Nephron (organoid): Measurements from ENCODE around the gene DLGAP4.
"Not testable (repeated sequence)": the region's sequence is repeated elsewhere in the genome, so short reads cannot be mapped to it uniquely, and the experiment has no call there.

Experiments
- H3K27ac Mint-ChIP-seq, 3 experiments: 2 replicates each; pipeline ENCODE4 v1.8.0; 2020; ENCODE audit warnings: mixed read lengths in 3 of 3, mild to moderate bottlenecking in 2 of 3, moderate library complexity in 1 of 3
- H3K27me3 Mint-ChIP-seq: 2 replicates; pipeline ENCODE4 v1.8.0; 2021; ENCODE audit warnings: low read depth, mild to moderate bottlenecking, moderate library complexity, mixed read lengths
- H3K36me3 Mint-ChIP-seq: 2 replicates; pipeline ENCODE4 v1.8.0; 2020; ENCODE audit warnings: low read depth, mixed read lengths
- H3K4me1 Mint-ChIP-seq: 2 replicates; pipeline ENCODE4 v1.8.0; 2020; ENCODE audit warnings: mixed read lengths
- H3K4me3 Mint-ChIP-seq, 3 experiments: 2 replicates each; pipeline ENCODE4 v1.8.0; 2020; ENCODE audit warnings: mild to moderate bottlenecking in 3 of 3, mixed read lengths in 3 of 3, moderate library complexity in 2 of 3
- H3K9me3 Mint-ChIP-seq: 2 replicates; pipeline ENCODE4 v1.8.0; 2020; ENCODE audit warnings: mixed read lengths
- CTCF ChIP-seq, 3 experiments: fragments of 200-600 bp; sonication (generic); IDR thresholded peaks; one replicate each; pipeline ENCODE4 v1.5.0; 2021; ENCODE audit warnings: antibody characterized with exemption in 3 of 3; ENCODE audit not compliant: unreplicated experiment in 3 of 3

DLGAP4 gene

GRCh38 chr20:36377348-36378326 is 71.5 kb downstream of the DLGAP4 start:
- H3K27me3 Mint-ChIP-seq = peaks cover 57% of the 10 kb centered on the region
- no peaks in the 10 kb centered on the region for H3K4me1 Mint-ChIP-seq
- no peak overlapping the region for H3K27ac Mint-ChIP-seq
- TF ChIP-seq CTCF (IDR thresholded peaks at IDR 0.05; ENCODE audit: unreplicated experiment in 3 of 3) = no peak
- no peaks in the 10 kb centered on the region for H3K9me3 Mint-ChIP-seq
- H3K36me3 Mint-ChIP-seq = no peaks in the 10 kb centered on the region
- no peak overlapping the region for H3K4me3 Mint-ChIP-seq

DNA sequence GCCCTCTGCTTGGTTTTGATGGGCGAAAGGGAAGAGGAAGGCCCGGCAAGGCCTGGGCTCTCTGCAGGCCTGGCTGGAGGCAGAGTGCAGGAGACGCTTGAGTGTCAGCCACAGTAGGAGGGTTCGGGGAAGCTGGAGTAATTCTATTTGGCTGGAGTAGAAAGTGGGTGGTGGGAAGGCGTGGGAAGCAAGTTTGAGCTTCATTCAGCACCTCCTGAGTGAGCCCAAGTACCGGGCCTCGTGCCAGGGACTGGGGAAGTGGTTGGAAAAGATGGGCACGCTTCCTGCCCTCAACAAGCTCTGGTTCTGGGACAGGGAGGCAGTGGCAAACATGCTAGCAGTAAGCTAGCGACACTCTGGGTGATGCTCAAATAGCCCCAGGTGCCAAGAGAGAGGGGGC is 72.5 kb downstream of the DLGAP4 start:
- TF ChIP-seq CTCF (IDR thresholded peaks at IDR 0.05; ENCODE audit: unreplicated experiment in 3 of 3) = no peak
- H3K36me3 Mint-ChIP-seq = no peaks in the 10 kb centered on the region
- H3K4me1 Mint-ChIP-seq = no peaks in the 10 kb centered on the region
- H3K4me3 Mint-ChIP-seq = no peak overlapping the region
- no peak overlapping the region for H3K27ac Mint-ChIP-seq
- H3K27me3 Mint-ChIP-seq = peaks cover 55% of the 10 kb centered on the region
- no peaks in the 10 kb centered on the region for H3K9me3 Mint-ChIP-seq

DNA sequence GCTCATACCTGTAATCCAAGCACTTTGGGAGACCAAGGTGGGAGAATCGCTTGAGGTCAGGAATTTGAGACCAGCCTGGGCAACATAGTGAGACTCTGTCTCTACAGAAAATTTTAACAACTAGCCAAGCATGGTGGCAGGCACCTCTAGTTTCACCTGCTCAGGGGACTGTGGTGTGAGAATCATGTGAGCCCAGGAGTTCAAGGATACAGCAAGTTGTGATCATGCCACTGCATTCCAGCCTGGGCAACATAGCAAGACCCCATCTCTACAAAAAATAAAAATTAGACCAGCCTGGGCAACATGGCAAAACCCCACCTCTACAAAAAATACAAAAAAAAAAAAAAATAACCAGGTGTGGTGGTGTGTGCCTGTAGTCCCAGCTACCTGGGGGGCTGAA is 73.8 kb downstream of the DLGAP4 start:
- peaks cover 52% of the 10 kb centered on the region for H3K27me3 Mint-ChIP-seq
- not testable (repeated sequence) for H3K36me3 Mint-ChIP-seq, H3K9me3 Mint-ChIP-seq, H3K4me1 Mint-ChIP-seq, H3K4me3 Mint-ChIP-seq, H3K27ac Mint-ChIP-seq

DNA sequence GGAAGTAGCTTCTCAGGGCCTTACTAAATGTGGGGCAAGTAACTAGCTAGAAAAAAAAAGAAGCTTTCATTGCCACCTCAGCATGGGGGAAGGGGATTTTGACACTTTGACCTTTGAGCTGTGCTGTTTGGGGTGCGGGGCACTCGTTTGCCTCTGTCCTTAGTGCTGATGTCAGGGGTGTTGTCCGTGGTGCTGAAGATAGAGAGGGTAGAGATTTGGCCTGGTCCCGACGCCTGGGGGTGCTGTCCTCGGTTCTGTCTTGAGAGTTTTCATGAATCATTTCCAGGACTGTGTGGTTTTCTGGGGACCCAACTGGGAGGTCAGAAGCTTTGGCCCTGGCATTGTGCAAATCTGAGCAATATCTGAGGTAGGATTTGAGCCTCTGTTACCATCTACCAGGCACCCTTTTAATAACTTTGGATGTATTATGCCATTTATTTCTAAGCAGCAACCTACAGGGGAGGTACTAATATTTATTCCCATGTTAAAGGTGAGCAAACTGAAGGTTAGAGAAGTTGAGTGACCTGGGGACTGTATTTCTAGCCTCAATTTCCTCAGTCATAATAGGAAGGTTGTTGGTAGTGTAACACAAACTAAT is 78.0 kb downstream of the DLGAP4 start:
- H3K27ac Mint-ChIP-seq = no peak overlapping the region
- H3K9me3 Mint-ChIP-seq = no peaks in the 10 kb centered on the region
- no peaks in the 10 kb centered on the region for H3K36me3 Mint-ChIP-seq
- no peak overlapping the region for H3K4me3 Mint-ChIP-seq
- no peaks in the 10 kb centered on the region for H3K4me1 Mint-ChIP-seq
- peaks cover 26% of the 10 kb centered on the region for H3K27me3 Mint-ChIP-seq
- TF ChIP-seq CTCF (IDR thresholded peaks at IDR 0.05; ENCODE audit: unreplicated experiment in 3 of 3) = peak in 1 of 3 experiments; percentile 22

DNA sequence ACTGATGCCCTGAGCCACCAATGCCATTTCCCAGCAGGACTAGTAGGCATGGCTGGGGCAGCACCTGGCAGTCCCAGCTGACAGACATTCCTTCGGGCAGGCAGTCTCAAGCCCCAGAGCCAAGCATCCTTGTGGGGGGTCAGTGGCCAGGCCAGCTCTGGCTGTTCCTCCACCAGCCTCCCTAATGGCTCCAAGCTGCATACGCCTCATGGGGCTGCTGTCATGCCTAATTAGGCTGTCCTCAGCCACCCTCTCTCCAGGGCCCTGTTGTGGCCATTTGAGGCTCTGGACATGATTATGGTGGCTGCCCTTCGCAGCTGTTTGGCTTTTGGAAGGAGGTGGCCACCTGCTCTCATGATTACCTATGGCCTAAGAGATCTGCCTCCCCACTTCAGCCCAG is 79.4 kb downstream of the DLGAP4 start:
- H3K9me3 Mint-ChIP-seq = no peaks in the 10 kb centered on the region

More for the DNA sequence above, 79.4 kb downstream of the DLGAP4 start:
- Mint-ChIP-seq H3K36me3 (no peaks in the 10 kb centered on the region), H3K4me3 (no peak overlapping the region), H3K27me3 (peaks cover 23% of the 10 kb centered on the region), H3K27ac (no peak overlapping the region), H3K4me1 (no peaks in the 10 kb centered on the region)
- no peak for TF ChIP-seq CTCF (IDR thresholded peaks at IDR 0.05; ENCODE audit: unreplicated experiment in 3 of 3)
